ENCODE data around the gene QPRT. TPM values are rescaled to one million over a fixed set of nuclear protein-coding genes. Genes with fewer than 3 reads are reported as not detected.

The QPRT gene
- total and polyA plus RNA-seq, 2 donors (not counting 3 experiments of a cell fraction or from before 2014, with no cell fraction given) = 0.40 to 0.44 TPM

- DNase-seq (ENCODE audit: low read depth, low spot score) (no peak), FAIRE-seq (no peak)
- POLR2A ChIA-PET = no interaction called here
- no peaks in the 10 kb centered on the region for H3K27me3 ChIP-seq (ENCODE audit: control insufficient read depth in 2 of 2, insufficient read depth in 2 of 2, low read length in 2 of 2)
- no TSS peak for BruUV-seq (replicated peaks)
- intact Hi-C loops (cut with micrococcal nuclease) (no loop called here), dilution Hi-C loops (cut with MboI; ENCODE audit: extremely low pct_ligation_motif_present, low sequenced_read_pairs) (no loop called here)
- no peaks in the 10 kb centered on the region for H3K36me3 ChIP-seq (ENCODE audit: control insufficient read depth in 2 of 2, extremely low read depth in 1 of 2, insufficient read depth in 2 of 2, low read length in 2 of 2)
- no peaks in the 10 kb centered on the region for H3K9me1 ChIP-seq (replicated peaks; ENCODE audit: control insufficient read depth, extremely low read depth, insufficient read depth, low read length)
- no peak overlapping the region for H2AFZ ChIP-seq (ENCODE audit: low read depth, low read length)
- no peak overlapping the region for H3K9ac ChIP-seq (replicated peaks; ENCODE audit: extremely low read depth, insufficient read depth, low read length)
- no peaks in the 10 kb centered on the region for H3K79me2 ChIP-seq (ENCODE audit: control insufficient read depth, insufficient read depth, low read length)
- H3K9me3 ChIP-seq (replicated peaks; ENCODE audit: control insufficient read depth, insufficient read depth, low read length) = no peaks in the 10 kb centered on the region
- H3K4me2 ChIP-seq (ENCODE audit: insufficient read depth, low read length) = no peak overlapping the region
- H3K4me3 ChIP-seq (replicated peaks in 1 of 3; ENCODE audit: insufficient read depth in 1 of 3, low read depth in 1 of 3, low read length in 3 of 3) = no peak overlapping the region
- H3K27ac ChIP-seq (ENCODE audit: insufficient read depth, low read depth, low read length) = no peak overlapping the region
- H3K4me1 ChIP-seq (ENCODE audit: control insufficient read depth, extremely low read depth, insufficient read depth, low read length) = no peaks in the 10 kb centered on the region
- CTCF ChIA-PET = no interaction called here
- TF ChIP-seq CTCF (IDR thresholded peaks at IDR 0.05; ENCODE audit: extremely low read depth in 1 of 2, insufficient read depth in 1 of 2, low read depth in 1 of 2, low read length in 2 of 2) (no peak), EZH2 (IDR thresholded peaks at IDR 0.05; ENCODE audit: borderline replicate concordance, low read depth, low read length, severe bottlenecking) (no peak), FOS (IDR thresholded peaks at IDR 0.05; ENCODE audit: borderline replicate concordance, insufficient read depth, low read length) (no peak), MYC (IDR thresholded peaks at IDR 0.05; ENCODE audit: low read depth, low read length) (no peak), MAX (IDR thresholded peaks at IDR 0.05; ENCODE audit: insufficient read depth, insufficient read length) (no peak), POLR2AphosphoS5 (IDR thresholded peaks at IDR 0.05; ENCODE audit: insufficient read depth, low read depth, low read length) (no peak), POLR2A (IDR thresholded peaks at IDR 0.05; ENCODE audit: low read depth, low read length) (no peak), GATA2 (IDR thresholded peaks at IDR 0.05; ENCODE audit: insufficient read depth, insufficient read length, low read depth, low read length) (no peak), JUN (IDR thresholded peaks at IDR 0.05; ENCODE audit: borderline replicate concordance, insufficient read depth, insufficient read length, low read depth) (no peak)
- H4K20me1 ChIP-seq (replicated peaks; ENCODE audit: control insufficient read depth, extremely low read depth, insufficient read depth, low read length) = no peaks in the 10 kb centered on the region
Measured at GRCh38 chr16:29664091-29664921, 14.7 kb upstream of the QPRT start.

Measured in endothelial cell of umbilical vein (primary cell).